ENCODE data around the gene IGSF6.
"Not testable (repeated sequence)": the region's sequence is repeated elsewhere in the genome, so short reads cannot be mapped to it uniquely, and the experiment has no call there.

Gene IGSF6

GRCh38 chr16:21651515-21651914 lies 893 bp downstream of the IGSF6 start:
- no peak for DNase-seq

DNA sequence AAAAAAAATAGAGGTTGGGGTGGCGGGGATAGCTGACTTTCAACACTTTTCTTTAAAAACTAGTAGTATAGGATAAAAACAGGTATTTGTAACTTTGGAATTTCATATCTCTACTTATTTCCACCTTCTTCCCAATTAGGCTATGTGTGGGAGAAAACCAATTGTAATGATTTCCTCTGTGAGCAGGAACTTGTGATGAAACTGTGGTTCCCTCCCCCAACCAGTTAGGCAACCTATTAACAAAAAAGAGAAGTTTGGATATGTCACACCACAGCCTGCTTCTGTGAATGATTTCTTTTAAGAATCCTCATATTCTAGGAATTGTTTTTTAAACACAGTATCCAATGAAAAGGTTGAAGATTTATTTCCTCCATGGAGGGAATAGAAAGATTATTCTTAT lies 1.9 kb downstream of the IGSF6 start:
- no peak for DNase-seq

DNA sequence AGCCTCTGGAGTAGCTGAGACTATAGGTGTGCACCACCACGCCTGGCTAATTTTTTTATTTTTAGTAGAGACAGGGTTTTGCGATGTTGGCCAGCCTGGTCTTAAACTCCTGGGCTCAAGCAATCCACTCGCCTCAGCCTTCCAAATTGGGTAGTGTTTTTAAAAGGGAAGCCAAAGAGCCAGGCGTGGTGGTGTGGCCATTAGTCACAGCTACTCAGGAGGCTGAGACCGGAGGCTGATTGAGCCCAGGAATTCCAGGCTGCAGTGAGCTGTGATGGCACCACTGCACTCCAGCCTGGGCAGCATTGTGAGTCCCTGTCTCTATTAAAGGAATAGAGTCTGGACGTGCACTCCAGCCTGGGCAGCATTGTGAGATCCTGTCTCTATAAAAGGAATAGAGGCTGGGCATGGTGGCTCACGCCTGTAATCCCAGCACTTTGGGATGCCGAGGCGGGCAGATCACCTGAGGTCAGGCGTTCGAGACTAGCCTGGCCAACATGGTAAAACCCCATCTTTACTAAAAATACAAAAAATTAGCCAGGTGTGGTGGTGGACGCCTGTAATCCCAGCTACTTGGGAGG lies 2.5 kb downstream of the IGSF6 start:
- DNase-seq: not testable (repeated sequence)

DNA sequence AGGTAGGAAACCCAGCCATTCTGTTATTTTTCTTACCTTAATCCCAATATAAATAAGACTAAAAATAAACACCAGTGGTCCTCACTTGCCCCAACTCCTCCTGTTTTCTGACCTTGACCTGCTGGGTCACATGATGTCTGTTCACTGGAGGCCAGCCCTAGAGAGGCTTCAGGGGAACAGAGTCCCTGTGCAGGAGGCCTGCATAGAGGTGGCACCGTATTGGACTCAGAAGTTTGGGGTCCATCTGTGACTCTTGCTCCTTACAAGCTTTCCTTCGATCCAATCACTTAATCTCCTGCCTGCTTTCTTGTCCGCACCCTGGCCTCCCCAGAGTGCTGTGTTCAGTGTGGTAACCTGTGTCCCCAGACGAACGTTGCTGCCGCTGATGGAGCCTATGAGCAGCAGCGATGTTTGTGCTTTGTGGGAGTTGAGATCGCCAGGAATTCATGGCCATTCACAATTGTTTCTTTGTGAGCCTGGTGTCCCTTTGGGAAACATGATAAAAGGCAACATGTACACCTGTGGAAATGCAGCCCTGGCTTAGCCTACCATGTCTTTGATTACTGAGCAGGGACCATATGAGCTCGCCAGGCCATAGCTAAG lies 4.7 kb downstream of the IGSF6 start:
- DNase-seq: no peak

DNA sequence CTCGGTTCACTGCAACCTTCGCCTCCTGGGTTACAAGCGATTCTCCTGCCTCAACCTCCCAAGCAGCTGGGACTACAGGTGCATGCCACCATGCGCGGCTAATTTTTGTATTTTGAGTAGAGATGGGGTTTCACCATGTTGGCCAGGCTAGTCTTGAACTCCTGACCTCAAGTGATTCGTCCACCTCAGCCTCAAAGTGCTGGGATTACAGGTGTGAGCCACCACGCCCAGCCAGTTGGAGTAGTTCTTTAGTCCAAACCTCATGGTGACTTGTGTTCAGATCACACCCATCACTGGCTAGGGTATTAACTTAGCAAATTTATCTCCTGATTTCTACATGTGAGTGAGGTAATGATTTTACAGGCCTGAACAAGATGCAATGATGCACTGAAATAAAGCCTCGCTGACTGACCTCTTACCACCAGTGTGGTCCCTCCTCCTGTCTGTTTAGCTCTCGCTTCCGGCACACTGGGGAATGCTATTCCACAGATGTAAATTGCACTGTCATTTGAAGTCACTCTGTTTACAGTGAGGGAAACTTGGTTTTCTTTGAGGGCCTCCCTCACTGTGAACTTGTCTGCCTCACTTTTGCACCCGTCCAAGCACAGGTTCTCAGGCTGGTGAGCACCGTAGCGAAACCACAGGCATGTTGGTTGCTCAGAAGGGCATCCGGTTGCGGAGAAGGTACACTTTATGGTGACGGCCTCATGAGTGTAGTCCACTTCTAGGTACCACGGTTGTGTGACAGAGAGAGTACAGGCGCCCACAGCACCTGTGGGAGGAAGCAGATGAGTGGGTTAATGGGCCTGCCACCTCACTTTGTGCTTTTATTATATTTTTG lies 5.5 kb downstream of the IGSF6 start:
- no peak for DNase-seq

- no peak for DNase-seq
Measured at GRCh38 chr16:21646091-21646490, 6.3 kb downstream of the IGSF6 start.

GRCh38 chr16:21645261-21645721 lies 7.1 kb downstream of the IGSF6 start:
- DNase-seq: no peak

- DNase-seq: no peak
Measured at GRCh38 chr16:21644674-21645073, 7.7 kb downstream of the IGSF6 start.

DNA sequence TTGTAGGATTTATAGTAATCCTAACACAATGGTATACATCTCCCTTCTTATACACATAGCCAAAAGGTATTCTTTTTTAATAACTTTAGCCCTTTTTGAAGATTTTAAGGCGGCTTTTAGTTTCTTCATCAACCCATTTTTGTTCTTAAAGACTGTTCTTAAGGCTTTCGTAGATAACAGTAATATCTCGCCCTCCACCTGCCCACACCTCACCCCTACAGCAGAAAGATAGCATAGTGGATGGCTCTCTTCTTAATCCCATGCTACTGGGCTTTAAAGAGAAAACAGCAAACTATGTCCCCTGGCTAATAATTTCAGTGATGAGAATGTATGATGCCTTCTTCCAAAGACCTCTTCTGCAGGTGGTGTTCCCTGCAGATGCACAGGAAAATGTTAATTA lies 8.6 kb downstream of the IGSF6 start:
- DNase-seq: no peak

- no peak for DNase-seq
Measured at GRCh38 chr16:21642861-21643260, 9.5 kb downstream of the IGSF6 start.

DNA sequence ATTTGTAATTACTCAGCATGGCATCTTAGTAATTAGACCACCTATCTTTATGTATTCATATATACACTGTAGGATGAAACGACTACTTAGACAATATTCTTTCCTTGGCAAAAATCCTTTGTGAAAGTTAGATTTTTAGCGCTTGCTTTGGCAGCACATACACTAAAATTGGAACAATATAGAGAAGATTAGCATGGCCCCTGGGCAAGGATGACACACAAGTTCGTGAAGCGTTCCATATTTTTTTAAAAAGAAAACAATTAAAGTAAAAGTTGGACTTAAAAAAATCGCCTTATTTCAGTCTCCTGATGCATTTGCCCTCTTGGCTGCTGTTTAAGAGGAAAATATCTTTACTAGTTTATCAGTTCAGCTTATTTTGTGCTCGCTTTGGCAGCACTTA lies 10.5 kb downstream of the IGSF6 start:
- no peak for DNase-seq

DNA sequence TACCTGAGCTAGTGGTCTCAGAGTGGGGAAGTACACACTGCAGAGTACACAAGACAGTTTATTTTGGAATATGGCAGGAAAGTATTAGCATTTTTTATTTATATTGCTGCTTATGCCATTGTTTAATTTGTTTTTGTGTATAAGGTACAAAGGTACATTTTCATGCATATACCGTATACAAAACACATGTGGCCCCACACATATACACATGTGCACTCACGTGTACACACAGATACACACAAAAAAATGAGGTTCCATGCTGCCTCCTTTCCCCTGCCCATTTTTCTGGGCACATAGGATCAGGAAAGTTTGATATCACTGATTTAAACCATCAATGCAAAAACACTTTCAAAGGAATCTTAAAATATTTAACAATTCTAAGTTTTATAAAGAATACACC lies 12.9 kb downstream of the IGSF6 start:
- DNase-seq: no peak

GRCh38 chr16:21638573-21638975 lies 13.8 kb downstream of the IGSF6 start:
- no peak for DNase-seq

DNA sequence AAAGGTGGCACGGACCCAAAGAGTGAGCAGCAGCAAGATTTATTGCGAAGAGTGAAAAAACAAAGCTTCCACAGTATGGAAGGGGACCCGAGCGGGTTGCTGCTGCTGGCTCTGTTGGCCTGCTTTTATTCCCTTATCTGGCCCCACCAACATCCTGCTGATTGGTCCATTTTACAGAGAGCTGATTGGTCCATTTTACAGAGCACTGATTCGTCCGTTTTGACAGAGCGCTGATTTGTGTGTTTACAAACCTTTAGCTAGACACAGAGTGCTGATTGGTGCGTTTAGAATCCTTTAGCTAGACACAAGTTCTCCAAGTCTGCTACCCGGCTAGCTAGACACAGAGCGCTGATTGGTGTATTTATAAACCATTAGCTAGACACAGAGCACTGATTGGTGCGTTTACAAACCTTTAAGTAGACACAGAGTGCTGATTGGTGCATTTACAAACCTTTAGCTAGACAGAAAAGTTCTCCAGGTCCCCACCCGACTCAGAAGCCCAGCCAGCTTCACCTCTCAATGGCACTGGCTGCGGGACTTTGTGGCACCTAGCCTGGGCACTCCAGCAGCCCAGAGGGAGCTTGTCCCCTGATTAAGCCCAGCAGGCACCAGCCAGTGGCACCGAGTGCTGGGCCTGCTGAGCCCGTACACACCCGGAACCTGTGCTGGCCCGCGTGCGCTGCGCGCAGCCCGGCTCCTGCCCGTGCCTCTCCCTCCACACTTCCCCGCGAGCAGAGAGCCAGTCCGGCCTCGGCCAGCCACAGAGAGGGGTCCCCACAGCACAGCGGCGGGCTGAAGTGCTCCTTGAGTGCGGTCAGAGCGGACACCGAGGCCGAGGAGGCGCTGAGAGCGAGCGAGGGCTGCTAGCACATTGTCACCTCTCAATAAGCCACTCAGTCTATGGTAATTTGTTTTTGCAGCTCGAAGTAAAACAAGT lies 15.1 kb downstream of the IGSF6 start:
- DNase-seq: no peak

- not testable (repeated sequence) for DNase-seq
Measured at GRCh38 chr16:21635694-21636093, 16.7 kb downstream of the IGSF6 start.

DNA sequence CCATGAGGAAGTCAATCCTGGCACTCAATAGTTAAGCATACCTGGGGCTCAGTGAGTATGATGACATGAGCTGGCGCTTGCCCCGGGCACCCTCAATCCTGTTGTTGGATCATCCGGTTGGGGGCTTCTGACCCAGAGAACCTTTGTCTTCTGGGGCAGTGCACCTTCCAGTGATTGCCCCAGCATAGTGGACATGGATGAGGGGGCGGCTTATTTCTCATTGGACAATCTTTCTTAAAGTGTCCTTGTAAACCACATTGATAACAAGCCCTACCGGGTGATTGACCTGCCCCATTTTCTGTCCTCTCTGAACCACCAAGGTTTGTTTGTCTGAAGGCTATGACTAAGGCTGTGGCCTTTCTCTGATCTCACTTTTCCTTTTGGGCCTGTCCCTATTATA lies 18.2 kb downstream of the IGSF6 start:
- no peak for DNase-seq

DNA sequence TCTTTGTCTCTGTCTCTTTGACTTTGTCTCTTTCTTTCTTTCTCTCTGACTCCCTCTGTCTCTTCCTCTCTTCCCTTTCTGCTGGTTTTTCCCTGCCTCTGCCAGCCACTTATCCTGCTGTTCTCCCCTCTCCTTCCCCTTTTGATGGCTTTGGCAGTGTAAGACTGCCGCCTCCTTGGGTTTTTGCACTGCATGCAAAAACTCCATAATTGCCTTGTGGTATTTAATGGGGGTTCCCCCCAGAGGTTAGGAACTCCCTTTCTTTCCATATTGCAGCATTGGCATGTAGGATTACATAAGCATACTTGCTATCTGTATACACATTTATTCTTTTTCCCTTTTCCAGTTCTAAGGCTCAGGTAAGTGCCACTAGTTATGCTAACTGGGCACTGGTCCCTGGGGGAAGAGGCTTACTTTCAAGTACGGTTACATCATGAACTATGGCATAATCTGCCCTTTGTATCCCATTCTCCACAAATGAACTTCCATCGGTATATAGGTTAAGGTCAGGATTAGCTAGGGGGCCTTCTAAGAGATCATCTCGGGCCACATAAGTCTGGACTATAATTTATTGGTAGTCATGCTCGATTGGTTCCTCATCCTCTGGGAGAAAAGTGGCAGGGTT lies 20.3 kb downstream of the IGSF6 start:
- DNase-seq: not testable (repeated sequence)

GRCh38 chr16:21631376-21631775 lies 21.0 kb downstream of the IGSF6 start:
- DNase-seq: not testable (repeated sequence)

- DNase-seq: not testable (repeated sequence)
Measured at GRCh38 chr16:21630866-21631265, 21.5 kb downstream of the IGSF6 start.

- not testable (repeated sequence) for DNase-seq
Measured at GRCh38 chr16:21629616-21630539, 22.5 kb downstream of the IGSF6 start.

DNA sequence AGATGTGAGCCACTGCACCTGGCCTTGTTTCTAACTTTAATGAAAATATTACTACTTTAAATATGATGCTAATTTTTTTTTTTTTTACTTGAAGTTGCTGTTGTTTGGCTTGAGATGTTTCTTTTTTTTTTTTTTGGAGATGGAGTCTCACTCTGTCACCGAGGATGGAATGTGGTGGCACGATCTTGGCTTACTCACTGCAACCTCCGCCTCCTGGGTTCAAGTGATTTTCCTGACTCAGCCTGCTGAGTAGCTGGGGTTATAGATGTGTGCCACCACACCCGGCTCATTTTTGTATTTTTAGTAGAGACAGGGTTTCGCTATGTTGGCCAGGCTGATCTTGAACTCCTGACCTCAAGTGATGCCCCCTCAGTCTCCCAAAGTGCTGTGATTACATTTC lies 23.6 kb downstream of the IGSF6 start:
- DNase-seq: no peak
